DMS79 (cell line): ENCODE data around the gene NT5C1B.
"Not testable (repeated sequence)": the region's sequence is repeated elsewhere in the genome, so short reads cannot be mapped to it uniquely, and the experiment has no call there.

Source experiments
- DNase-seq: peaks from one replicate; lab custom pipeline; 2025; lab: John Stamatoyannopoulos, UW

The NT5C1B gene

GRCh38 chr2:18589354-18589753 is at the start of gene NT5C1B:
Gene NT5C1B, minus strand, starts transcription at chr2:18589569. Its CDS starts 101 bp downstream, at chr2:18589468.
- no peak for DNase-seq

GRCh38 chr2:18637196-18637595 is 47.8 kb upstream of the NT5C1B start:
- DNase-seq = no peak

GRCh38 chr2:18632699-18633098 is 43.3 kb upstream of the NT5C1B start:
- not testable (repeated sequence) for DNase-seq

GRCh38 chr2:18630941-18631340 is 41.6 kb upstream of the NT5C1B start:
- no peak for DNase-seq

- DNase-seq = no peak
Observed at GRCh38 chr2:18630541-18630940, 41.2 kb upstream of the NT5C1B start.

GRCh38 chr2:18630101-18630500 is 40.7 kb upstream of the NT5C1B start:
- no peak for DNase-seq

GRCh38 chr2:18626958-18627650 is 37.7 kb upstream of the NT5C1B start:
- no peak for DNase-seq

- DNase-seq = no peak
Observed at GRCh38 chr2:18626256-18626668, 36.9 kb upstream of the NT5C1B start.

- no peak for DNase-seq
Observed at GRCh38 chr2:18625563-18625962, 36.2 kb upstream of the NT5C1B start.

- DNase-seq = no peak
Observed at GRCh38 chr2:18623782-18624181, 34.4 kb upstream of the NT5C1B start.

- DNase-seq = no peak
Observed at GRCh38 chr2:18620867-18621632, 31.7 kb upstream of the NT5C1B start.

GRCh38 chr2:18619091-18619490 is 29.7 kb upstream of the NT5C1B start:
- no peak for DNase-seq

- no peak for DNase-seq
Observed at GRCh38 chr2:18614041-18614440, 24.7 kb upstream of the NT5C1B start.

GRCh38 chr2:18612133-18612532 is 22.8 kb upstream of the NT5C1B start:
- no peak for DNase-seq

GRCh38 chr2:18611604-18612003 is 22.2 kb upstream of the NT5C1B start:
- DNase-seq = no peak

GRCh38 chr2:18611184-18611583 is 21.8 kb upstream of the NT5C1B start:
- no peak for DNase-seq

GRCh38 chr2:18610651-18611050 is 21.3 kb upstream of the NT5C1B start:
- no peak for DNase-seq

- no peak for DNase-seq
Observed at GRCh38 chr2:18610090-18610489, 20.7 kb upstream of the NT5C1B start.

GRCh38 chr2:18605115-18605514 is 15.7 kb upstream of the NT5C1B start:
- no peak for DNase-seq

- no peak for DNase-seq
Observed at GRCh38 chr2:18604531-18604885, 15.1 kb upstream of the NT5C1B start.

- DNase-seq = no peak
Observed at GRCh38 chr2:18603854-18604530, 14.6 kb upstream of the NT5C1B start.

GRCh38 chr2:18602298-18602697 is 12.9 kb upstream of the NT5C1B start:
- no peak for DNase-seq

- no peak for DNase-seq
Observed at GRCh38 chr2:18600255-18600613, 10.9 kb upstream of the NT5C1B start.
